NCI-H82 treated with DMSO at 0.1 percent for 48 hours (cell line): Measurements from ENCODE around the gene EMC10.

ENCODE experiments used
- DNase-seq: peaks from one replicate; lab custom pipeline; 2025; ENCODE audit not compliant: unreplicated experiment; lab: John Stamatoyannopoulos, UW

EMC10 gene

DNA sequence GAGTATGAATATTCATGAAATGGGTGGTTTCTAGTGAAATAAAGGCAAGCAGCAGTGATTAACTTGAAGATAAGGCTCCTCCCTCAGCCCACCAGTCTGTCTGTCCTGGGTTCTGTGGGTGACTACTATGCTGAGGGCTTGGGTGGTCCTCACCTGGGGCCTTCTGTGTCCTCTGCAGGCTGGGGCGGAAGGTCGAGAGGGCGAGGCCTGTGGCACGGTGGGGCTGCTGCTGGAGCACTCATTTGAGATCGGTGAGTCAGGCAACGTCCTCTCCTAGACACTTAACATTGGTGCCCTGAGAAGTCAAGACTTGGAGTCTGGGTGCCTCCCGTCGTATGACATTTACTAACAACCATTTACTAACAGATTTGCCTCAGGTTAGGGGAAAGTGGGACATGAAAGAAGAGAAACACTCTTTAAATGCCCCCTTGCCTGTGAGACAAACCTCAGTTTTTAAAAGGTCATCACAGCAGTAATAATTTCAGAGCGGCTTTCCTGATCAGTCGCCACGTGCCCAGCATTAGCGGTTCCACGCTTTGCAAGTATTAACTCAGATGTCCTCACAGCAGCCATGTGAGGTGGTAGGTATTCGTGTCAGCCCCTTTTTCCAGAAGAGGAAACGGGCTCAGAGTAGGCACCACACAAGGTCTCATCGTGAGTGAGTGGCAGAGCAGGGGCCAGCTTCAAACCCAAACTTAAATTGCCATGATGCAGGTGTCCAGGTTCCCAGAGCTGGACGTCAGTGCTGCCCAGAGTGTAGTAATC lies 1.6 kb downstream of the EMC10 start:
- DNase-seq: no peak

GRCh38 chr19:50478901-50479715 lies 2.8 kb downstream of the EMC10 start:
- no peak for DNase-seq

DNA sequence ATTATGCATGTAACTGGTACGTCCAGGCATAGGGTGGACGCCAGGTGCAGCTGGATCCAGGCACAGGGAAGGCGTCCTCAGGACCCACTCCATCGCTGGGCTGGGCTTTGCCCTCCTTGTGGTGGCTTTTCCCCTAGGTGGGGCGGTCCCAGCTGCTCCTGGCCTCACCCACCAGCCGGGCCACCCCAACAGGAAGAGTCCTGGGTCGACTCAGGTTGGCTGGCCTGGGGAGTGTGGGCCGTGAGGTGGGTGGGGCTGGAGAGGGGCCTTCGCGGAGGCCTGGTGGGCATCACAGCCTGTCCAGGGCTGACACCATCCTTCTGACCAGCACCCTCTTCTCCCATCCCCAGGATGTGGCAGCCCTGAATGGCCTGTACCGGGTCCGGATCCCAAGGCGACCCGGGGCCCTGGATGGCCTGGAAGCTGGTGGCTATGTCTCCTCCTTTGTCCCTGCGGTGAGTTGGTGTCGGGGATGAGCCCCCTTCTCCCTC lies 3.5 kb downstream of the EMC10 start:
- DNase-seq: no peak

DNA sequence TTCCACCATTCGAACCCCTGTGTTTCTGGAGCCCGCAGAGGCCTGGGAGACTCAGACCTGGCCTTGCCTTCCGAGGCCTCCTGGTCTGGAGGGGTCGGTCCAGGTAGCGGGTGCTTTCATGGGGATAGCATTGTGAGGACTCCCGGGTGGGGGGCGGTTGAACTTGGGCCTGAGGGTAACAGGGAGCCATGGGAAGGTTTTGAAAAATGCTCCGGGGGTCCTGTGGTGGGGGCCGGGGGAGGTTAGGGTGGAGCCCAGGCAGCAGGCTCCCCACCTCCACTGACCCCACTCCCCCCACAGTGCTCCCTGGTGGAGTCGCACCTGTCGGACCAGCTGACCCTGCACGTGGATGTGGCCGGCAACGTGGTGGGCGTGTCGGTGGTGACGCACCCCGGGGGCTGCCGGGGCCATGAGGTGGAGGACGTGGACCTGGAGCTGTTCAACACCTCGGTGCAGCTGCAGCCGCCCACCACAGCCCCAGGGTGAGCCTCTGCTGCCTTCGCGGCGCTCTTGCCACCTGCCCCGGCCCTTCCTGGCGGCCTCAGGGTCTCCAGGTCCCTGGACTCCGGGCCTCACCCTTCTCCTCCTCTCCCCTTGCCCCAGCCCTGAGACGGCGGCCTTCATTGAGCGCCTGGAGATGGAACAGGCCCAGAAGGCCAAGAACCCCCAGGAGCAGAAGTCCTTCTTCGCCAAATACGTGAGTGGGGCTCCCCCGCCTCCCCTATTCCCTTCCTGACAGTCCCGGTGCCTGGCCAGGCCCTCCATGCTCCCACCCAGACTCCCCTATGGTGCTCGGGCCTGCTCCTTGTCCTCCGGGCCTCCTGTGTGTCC lies 4.2 kb downstream of the EMC10 start:
- DNase-seq: no peak

- no peak for DNase-seq
These were observed 5.2 kb downstream of the EMC10 start for GRCh38 chr19:50481351-50482149.

DNA sequence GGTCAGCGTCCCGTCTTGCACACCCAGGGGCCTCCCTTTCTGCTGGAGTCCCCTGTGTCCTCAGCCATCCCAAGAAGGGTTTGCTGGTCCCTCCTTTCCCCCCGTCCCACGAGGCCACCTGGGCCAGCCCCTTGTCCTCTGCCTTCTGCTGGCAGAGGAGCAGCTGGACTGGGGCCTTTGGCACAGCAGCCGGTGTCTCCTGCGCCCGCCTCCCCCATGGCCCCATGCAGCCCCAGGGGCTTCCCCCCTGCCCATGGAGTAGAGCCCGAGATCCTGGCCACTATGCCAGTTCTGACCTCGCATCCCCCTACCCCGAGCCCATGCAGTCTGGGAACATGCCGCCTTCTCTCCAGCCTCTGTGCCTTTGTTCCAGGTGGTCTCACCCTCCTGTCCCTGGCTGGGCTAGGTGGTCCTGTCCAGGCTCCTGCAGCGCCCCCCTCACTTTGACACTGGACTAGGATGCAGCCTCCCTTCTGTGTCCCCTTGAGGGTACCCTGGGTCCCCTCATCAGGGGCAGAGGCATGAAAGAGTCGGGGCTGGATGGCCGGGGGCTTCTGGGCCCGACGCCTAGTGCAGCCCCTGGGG lies 6.1 kb downstream of the EMC10 start:
- DNase-seq: no peak

GRCh38 chr19:50482916-50483315 lies 6.6 kb downstream of the EMC10 start:
- no peak for DNase-seq

GRCh38 chr19:50485284-50485955 lies 9.1 kb downstream of the EMC10 start:
- no peak for DNase-seq

GRCh38 chr19:50486823-50487515 lies 10.7 kb downstream of the EMC10 start:
- no peak for DNase-seq

DNA sequence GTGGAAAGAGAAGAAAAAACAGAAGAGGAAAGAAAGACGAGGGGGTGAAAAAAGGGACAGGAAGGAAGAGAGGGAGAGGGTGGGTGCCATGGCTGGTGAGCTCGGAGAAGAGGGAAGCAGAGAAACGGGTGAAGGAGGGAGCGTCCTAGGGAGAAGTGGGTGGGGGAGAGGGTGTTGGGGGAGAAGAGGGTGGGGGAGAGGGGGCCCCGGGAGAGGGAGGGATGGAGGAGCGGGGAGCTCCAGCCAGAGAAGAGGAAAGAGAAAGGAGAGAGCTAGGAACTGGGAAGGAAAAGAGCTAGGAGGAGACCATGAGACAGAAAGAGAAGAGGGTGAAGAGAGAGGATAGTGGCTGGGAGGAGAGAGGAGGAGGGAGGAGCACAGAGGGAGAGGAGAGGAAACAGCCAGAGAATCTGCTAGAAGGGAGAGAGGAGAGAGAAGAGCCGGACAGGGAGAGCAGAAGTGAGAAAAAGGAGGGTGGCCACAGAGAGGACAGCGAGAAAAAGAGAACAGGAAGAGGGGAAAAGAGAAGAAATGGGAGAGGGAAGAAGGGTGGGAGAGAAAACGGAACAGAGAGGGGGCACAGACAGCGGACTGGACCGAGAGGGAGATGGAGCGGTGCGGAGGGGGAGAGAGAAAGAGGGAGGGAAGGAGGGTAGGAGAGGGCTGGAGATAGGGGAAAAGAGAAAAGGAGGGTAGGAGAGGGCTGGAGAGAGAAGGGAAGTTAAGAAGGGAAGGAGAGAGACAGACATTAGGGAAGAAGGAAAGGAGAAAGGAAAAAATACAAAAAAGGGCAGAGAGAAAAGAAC lies 12.3 kb downstream of the EMC10 start:
- DNase-seq: no peak

DNA sequence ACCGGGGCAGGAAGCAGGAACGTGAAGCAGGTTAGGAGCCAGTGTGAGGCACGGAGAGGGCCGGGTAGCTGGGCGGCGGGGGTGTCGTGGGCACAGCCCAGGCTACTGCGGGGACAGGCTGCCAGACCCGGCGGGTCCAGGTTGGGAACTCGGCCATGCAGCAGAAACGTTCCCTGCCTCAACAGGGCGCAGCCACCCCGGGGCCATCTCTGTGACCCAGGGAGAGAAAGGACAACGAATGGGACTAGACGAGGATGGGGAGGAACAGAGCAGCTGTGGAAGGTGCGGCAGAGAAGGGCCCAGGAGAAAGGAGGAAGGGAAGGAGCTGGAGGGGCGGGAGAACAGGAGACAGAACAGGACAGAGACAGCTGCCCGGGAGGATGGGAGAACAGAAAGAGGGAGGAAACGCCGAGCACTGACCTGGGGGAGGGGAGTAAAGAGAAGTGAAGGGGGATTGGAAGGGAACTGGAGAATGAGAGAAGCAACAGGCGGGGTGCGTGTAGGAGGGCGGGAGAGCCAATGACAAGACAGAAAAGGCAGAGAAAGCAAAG lies 13.2 kb downstream of the EMC10 start:
- DNase-seq: no peak

DNA sequence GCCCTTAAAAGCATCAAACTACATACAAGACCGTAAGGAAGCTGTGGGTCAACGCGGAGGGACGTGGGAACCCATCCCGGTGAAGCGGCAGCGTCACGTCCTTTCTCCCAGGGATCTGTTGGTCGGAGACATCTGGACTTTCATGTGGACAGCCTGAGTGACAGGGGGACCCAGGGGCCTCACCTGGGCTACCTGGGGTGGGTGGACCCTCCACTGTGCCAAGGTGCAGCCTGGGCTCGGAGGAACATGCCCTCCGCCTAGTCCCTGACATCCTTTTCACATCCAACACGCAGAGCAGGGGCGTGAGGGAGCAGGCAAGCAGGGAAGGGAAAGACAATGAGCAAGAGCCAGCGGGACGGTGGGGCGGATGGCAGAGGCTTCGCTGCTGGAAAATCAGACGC lies 14.1 kb downstream of the EMC10 start:
- no peak for DNase-seq

DNA sequence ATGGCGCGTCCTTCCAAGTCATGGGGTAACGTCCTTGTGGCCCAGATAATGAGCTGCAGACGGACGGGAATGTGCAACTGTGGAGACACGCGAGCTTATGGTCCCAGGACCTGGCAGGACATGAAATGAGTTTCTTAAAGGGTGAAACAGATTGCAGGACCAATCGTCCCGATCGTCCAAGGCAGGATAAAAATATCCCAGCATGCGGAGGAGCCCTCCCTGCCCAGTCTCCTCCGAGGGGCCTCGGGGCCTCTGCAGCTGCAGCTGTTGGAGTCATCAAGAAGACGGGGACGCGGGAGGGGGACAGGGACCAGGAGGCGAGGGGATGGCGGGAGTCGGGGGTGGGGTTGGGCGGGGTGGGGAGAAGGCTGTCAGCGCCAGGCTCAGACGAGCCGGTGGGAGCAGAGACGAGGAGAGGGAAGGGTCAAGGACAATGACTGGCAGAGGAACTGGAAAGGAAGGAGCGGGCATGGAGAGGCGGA lies 14.7 kb downstream of the EMC10 start:
- no peak for DNase-seq

- no peak for DNase-seq
These were observed 16.2 kb downstream of the EMC10 start for GRCh38 chr19:50492303-50493052.

DNA sequence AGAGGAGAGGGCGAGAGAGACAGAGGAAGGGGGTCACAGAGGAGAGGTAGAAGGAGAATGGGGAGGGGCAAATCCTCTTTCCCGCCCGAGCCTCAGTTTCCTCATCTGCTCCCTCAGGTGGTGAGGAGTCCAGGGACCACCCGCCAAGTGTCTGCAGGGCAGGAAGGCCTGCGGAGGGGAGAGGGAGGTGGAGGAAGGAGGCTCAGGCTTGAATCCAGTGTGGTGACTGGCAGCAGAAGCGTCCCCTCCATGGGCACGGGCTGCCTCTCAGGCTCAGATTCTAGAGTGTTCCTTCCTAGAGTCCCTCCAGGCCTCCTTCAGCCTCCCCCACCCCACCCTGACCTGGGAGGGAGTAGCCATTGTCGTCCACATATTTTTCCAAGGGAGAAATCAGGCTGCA lies 16.9 kb downstream of the EMC10 start:
- no peak for DNase-seq

DNA sequence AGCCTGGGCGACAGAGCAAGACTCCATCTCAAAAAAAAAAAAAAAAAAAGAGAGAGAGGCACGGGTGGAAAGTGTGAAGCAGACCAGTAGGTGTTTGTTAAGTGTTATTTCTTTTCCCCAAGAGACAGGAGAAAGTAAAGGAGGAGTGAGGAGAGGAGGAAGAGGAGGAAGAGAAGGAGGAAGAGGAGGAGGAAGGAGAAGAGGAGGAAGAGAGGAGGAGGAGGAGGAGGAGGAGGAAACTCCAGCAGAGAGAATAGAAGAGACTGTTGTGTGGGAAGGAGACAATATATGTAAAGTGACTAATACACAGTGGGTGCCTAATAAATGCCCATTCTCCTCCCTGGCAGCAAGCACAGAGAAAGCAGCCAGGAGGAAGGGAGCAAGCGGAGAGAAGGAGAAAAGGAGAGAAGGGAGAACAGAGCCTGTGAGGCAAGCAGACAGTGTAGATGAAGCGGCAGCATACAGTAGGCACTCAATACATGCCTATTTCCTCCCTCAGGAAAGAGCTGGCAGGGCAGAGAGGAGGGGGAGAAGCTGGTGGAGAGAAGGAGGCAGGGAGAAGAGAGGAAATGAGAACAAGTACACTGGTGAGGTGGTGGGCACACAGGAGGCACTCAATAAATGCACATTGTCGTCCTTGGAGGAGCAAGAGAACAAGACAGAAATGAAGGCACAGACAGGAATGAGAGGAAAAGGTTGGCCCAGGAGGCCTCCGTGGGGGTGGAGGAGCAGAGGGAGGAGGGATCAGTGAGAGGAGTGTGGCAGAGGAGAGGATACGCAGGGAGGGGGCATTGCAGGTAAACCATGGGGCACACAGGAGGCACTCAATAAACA lies 18.1 kb downstream of the EMC10 start:
- DNase-seq: no peak
